CD8-positive, alpha-beta memory T cell (primary cell): ENCODE results near the gene RLBP1. TPM values are rescaled to one million over a fixed set of nuclear protein-coding genes. Genes with fewer than 3 reads are reported as not detected.
A peak's percentile ranks its signal among the peaks of the same experiment; 100 is the strongest.

ENCODE experiments used
- CTCF ChIA-PET: fragments of 350-600 bp; sonication (Branson Sonifier 250); formaldehyde crosslinking; loops from one replicate; lab custom pipeline; 2021; ENCODE audit warnings: antibody characterized with exemption; lab: Charles Lee
- POLR2A ChIA-PET: fragments of 350-600 bp; sonication (Branson Sonifier 250); formaldehyde crosslinking; loops from one replicate; lab custom pipeline; 2021; ENCODE audit warnings: antibody characterized with exemption; lab: Charles Lee
- DNase-seq, 5 donors: peaks; one replicate each; pipeline versions ENCODE4 v3.0.0 to v3.0.0-alpha.2; 2020 to 2022; ENCODE audit warnings: mixed read lengths in 1 of 5
- H3K27ac ChIP-seq: one replicate; pipeline ENCODE4 v1.7.0; 2013; ENCODE audit warnings: low read depth, mild to moderate bottlenecking, low read length, moderate library complexity
- H3K27me3 ChIP-seq: 2 replicates; pipeline ENCODE4 v1.7.0; 2013; ENCODE audit warnings: low read length, mild to moderate bottlenecking; ENCODE audit not compliant: insufficient read depth, poor library complexity, severe bottlenecking
- H3K36me3 ChIP-seq: 2 replicates; pipeline ENCODE4 v1.7.0; 2013; ENCODE audit warnings: mild to moderate bottlenecking, low read length, moderate library complexity; ENCODE audit not compliant: insufficient read depth
- H3K4me1 ChIP-seq: 2 replicates; pipeline ENCODE4 v1.7.0; 2013; ENCODE audit warnings: mild to moderate bottlenecking, low read length, moderate library complexity; ENCODE audit not compliant: insufficient read depth
- H3K4me3 ChIP-seq: 2 replicates; pipeline ENCODE4 v1.7.0; 2013; ENCODE audit warnings: mild to moderate bottlenecking, low read length
- H3K9me3 ChIP-seq: 2 replicates; pipeline ENCODE4 v1.7.0; 2013; ENCODE audit warnings: mild to moderate bottlenecking, low read length
- H3K27ac Mint-ChIP-seq, 8 donors: one replicate each; pipeline ENCODE4 v1.8.0; 2020 to 2021; ENCODE audit warnings: mixed read lengths in 8 of 8, mild to moderate bottlenecking in 6 of 8, inconsistent platforms in 3 of 8, moderate library complexity in 3 of 8
- H3K27me3 Mint-ChIP-seq, 2 donors: one replicate each; pipeline ENCODE4 v1.8.0; 2020 to 2021; ENCODE audit warnings: mixed read lengths in 2 of 2, mild to moderate bottlenecking in 1 of 2, moderate library complexity in 1 of 2
- H3K36me3 Mint-ChIP-seq, 3 donors: one replicate each; pipeline ENCODE4 v1.8.0; 2020 to 2021; ENCODE audit warnings: mixed read lengths in 3 of 3, inconsistent platforms in 1 of 3, mild to moderate bottlenecking in 1 of 3
- H3K4me1 Mint-ChIP-seq, 3 donors: one replicate each; pipeline ENCODE4 v1.8.0; 2020 to 2021; ENCODE audit warnings: mixed read lengths in 3 of 3, inconsistent platforms in 1 of 3, mild to moderate bottlenecking in 1 of 3
- H3K4me3 Mint-ChIP-seq, 7 donors: one replicate each; pipeline ENCODE4 v1.8.0; 2020 to 2021; ENCODE audit warnings: mixed read lengths in 7 of 7, mild to moderate bottlenecking in 6 of 7, moderate library complexity in 4 of 7, inconsistent platforms in 2 of 7
- H3K9me3 Mint-ChIP-seq, 5 donors: one replicate each; pipeline ENCODE4 v1.8.0; 2020 to 2022; ENCODE audit warnings: mixed read lengths in 5 of 5, mild to moderate bottlenecking in 3 of 5, moderate library complexity in 2 of 5, inconsistent platforms in 1 of 5
- polyA plus RNA-seq: library from polyadenylated mRNA; unstranded; fragments of 300-500 nt; fragmentation: Illumina TruSeq; gene quantifications from one replicate; pipeline ENCODE4 v1.2.3, GENCODE V29; 2021
- total RNA-seq, 2 experiments: library from RNA; stranded (reverse); gene quantifications; one replicate each; pipeline ENCODE4 v1.2.3, GENCODE V29; 2021

Gene RLBP1
- total and polyA plus RNA-seq, 3 experiments from 2014 or later, result not detected

DNA sequence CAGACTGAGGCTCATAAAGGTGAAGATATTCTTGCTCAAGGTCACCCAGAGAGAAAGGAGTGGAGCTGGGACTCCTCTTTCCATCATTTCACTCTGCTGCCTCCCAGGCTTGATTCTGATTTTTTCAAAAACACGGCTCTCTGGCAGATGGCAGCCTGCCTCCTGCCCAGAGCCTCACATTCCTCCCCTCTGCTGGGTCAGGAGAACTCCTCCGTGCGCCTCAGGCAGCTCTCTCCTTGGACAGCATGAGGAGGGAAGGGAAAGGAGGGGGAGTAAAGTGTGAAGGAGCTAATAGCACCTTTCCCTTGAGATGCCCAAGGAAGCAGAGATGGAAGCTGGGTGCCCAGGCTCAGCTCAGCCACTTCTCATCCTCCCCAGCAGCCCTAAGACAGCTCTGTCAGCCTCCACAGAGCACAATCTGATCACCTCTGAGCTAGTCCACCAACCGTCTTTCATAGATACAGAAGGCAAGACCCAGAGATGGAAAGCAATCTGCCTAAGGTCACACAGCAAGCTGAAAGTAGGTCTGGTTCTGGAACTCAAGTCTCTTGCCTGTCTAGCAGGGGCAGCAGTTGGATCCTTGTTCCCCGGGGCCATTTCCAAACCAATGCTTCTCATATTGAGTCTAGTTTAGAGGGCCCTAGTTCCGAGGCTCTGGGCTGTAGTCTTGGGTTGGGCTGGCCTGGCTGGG is 3.5 kb downstream of the RLBP1 start:
- Mint-ChIP-seq H3K9me3 (no peaks in the 10 kb centered on the region), H3K4me1 (no peaks in the 10 kb centered on the region), H3K36me3 (no peaks in the 10 kb centered on the region), H3K27ac (no peak overlapping the region), H3K4me3 (no peak overlapping the region), H3K27me3 (peaks cover 10 to 11% of the 10 kb centered on the region in 2 donors)
- CTCF ChIA-PET, result interaction anchor here (1.6 kb wide), 1 partner anchor 11 kb away, joined by 4 read pairs; no protein-coding TSS in a partner anchor
- DNase-seq, result no peak
- H3K27me3 ChIP-seq, result no peaks in the 10 kb centered on the region
- H3K27ac ChIP-seq, result no peak overlapping the region
- H3K36me3 ChIP-seq, result no peaks in the 10 kb centered on the region
- H3K4me3 ChIP-seq, result no peak overlapping the region
- POLR2A ChIA-PET, result no interaction called here
- H3K4me1 ChIP-seq, result no peaks in the 10 kb centered on the region
- no peaks in the 10 kb centered on the region for H3K9me3 ChIP-seq

GRCh38 chr15:89217031-89217430 is 4.3 kb downstream of the RLBP1 start:
- POLR2A ChIA-PET, result no interaction called here
- peaks cover 5 to 10% of the 10 kb centered on the region in 2 donors for H3K27me3 Mint-ChIP-seq
- H3K27ac Mint-ChIP-seq, result no peak overlapping the region
- no peak overlapping the region for H3K4me3 Mint-ChIP-seq
- H3K36me3 Mint-ChIP-seq, result no peaks in the 10 kb centered on the region
- CTCF ChIA-PET, result interaction anchor here (1.6 kb wide), 1 partner anchor 10 kb away, joined by 4 read pairs; no protein-coding TSS in a partner anchor
- no peaks in the 10 kb centered on the region for H3K27me3 ChIP-seq
- H3K27ac ChIP-seq, result no peak overlapping the region
- no peaks in the 10 kb centered on the region for H3K4me1 ChIP-seq
- no peak overlapping the region for H3K4me3 ChIP-seq
- H3K36me3 ChIP-seq, result no peaks in the 10 kb centered on the region
- H3K4me1 Mint-ChIP-seq, result no peaks in the 10 kb centered on the region
- no peak for DNase-seq
- no peaks in the 10 kb centered on the region for H3K9me3 ChIP-seq
- H3K9me3 Mint-ChIP-seq, result no peaks in the 10 kb centered on the region

GRCh38 chr15:89215627-89216026 is 5.8 kb downstream of the RLBP1 start:
- no peak overlapping the region for H3K27ac Mint-ChIP-seq
- H3K4me1 Mint-ChIP-seq, result no peaks in the 10 kb centered on the region
- peaks cover 5 to 7% of the 10 kb centered on the region in 2 donors for H3K27me3 Mint-ChIP-seq
- no peak overlapping the region for H3K4me3 Mint-ChIP-seq
- H3K27ac ChIP-seq, result no peak overlapping the region
- no peaks in the 10 kb centered on the region for H3K36me3 ChIP-seq
- H3K36me3 Mint-ChIP-seq, result no peaks in the 10 kb centered on the region
- no peaks in the 10 kb centered on the region for H3K27me3 ChIP-seq
- no peaks in the 10 kb centered on the region for H3K4me1 ChIP-seq
- ChIA-PET CTCF (interaction anchor here (1.3 to 1.5 kb wide), 2 partner anchors 9 to 10 kb away, joined by 3 to 11 read pairs; no protein-coding TSS in a partner anchor), POLR2A (no interaction called here)
- H3K9me3 ChIP-seq, result no peaks in the 10 kb centered on the region
- H3K9me3 Mint-ChIP-seq, result no peaks in the 10 kb centered on the region
- H3K4me3 ChIP-seq, result no peak overlapping the region
- DNase-seq, result no peak

GRCh38 chr15:89211678-89212170 is 9.7 kb downstream of the RLBP1 start:
- CTCF ChIA-PET, result no interaction called here

DNA sequence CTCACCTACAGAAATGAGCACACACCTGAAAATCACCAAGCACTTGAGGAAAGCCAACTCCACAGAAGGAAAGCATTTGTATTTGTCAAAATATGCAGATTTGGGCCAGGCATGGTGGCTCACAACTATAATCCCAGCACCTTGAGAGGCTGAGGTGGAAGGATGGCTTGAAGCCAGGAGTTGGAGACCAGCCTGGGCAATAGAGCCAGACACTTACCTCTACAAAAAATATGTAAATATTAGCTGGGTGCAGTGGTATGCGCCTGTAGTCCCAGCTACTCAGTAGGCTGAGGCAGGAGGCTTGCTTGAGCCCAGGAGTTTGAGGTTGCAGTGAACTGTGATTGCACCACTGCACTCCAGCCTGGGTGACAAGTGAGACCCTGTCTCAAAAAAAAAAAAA is 12.3 kb downstream of the RLBP1 start:
- ChIA-PET CTCF (no interaction called here), POLR2A (no interaction called here)
- H3K4me1 ChIP-seq, result no peaks in the 10 kb centered on the region
- no peak overlapping the region for H3K27ac ChIP-seq
- H3K36me3 ChIP-seq, result no peaks in the 10 kb centered on the region
- DNase-seq, result no peak
- Mint-ChIP-seq H3K27me3 (peaks cover 0 to 4% of the 10 kb centered on the region in 2 donors), H3K9me3 (no peaks in the 10 kb centered on the region), H3K27ac (no peak overlapping the region), H3K36me3 (no peaks in the 10 kb centered on the region), H3K4me1 (peaks cover 20 to 27% (median 26%) of the 10 kb centered on the region in 3 donors), H3K4me3 (no peak overlapping the region)
- H3K4me3 ChIP-seq, result no peak overlapping the region
- H3K9me3 ChIP-seq, result no peaks in the 10 kb centered on the region
- H3K27me3 ChIP-seq, result no peaks in the 10 kb centered on the region

More at GRCh38 chr15:89211678-89212170, 9.7 kb downstream of the RLBP1 start:
- H3K27ac ChIP-seq, result no peak overlapping the region
- H3K27me3 ChIP-seq, result no peaks in the 10 kb centered on the region
- no peaks in the 10 kb centered on the region for H3K36me3 ChIP-seq
- no peaks in the 10 kb centered on the region for H3K4me1 ChIP-seq
- peaks cover 7 to 9% (median 9%) of the 10 kb centered on the region in 3 donors for H3K4me1 Mint-ChIP-seq
- POLR2A ChIA-PET, result no interaction called here
- no peaks in the 10 kb centered on the region for H3K9me3 Mint-ChIP-seq
- H3K27ac Mint-ChIP-seq, result no peak overlapping the region
- no peak for DNase-seq
- no peak overlapping the region for H3K4me3 ChIP-seq
- H3K4me3 Mint-ChIP-seq, result no peak overlapping the region
- H3K27me3 Mint-ChIP-seq, result peaks cover 0 to 9% of the 10 kb centered on the region in 2 donors
- no peaks in the 10 kb centered on the region for H3K36me3 Mint-ChIP-seq
- H3K9me3 ChIP-seq, result no peaks in the 10 kb centered on the region

DNA sequence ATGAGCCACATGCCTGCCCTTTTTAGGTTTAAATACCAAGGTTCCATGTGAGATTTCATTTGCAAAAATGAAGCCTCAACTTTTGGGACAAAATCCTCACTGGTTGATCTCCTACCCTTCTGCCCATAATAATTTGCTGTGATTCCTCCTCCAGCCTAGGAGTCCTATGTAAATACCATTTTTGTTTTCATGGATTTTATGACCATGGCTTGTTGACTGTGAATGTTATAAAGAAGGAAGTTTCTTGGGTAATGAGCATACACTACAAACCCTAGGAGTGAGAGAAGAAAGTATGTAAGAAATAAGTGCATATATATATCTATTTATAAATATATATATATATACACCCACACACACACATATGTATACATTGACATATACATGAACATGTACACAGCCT is 13.1 kb downstream of the RLBP1 start:
- Mint-ChIP-seq H3K4me3 (no peak overlapping the region), H3K9me3 (no peaks in the 10 kb centered on the region), H3K36me3 (no peaks in the 10 kb centered on the region), H3K27me3 (peaks cover 0 to 4% of the 10 kb centered on the region in 2 donors), H3K4me1 (peaks cover 28 to 35% (median 34%) of the 10 kb centered on the region in 3 donors), H3K27ac (no peak overlapping the region)
- Histone ChIP-seq H3K36me3 (no peaks in the 10 kb centered on the region), H3K27me3 (no peaks in the 10 kb centered on the region), H3K9me3 (no peaks in the 10 kb centered on the region), H3K4me3 (no peak overlapping the region), H3K4me1 (no peaks in the 10 kb centered on the region), H3K27ac (no peak overlapping the region)
- ChIA-PET CTCF (interaction anchor here (2.2 to 4.0 kb wide), 4 partner anchors 13 to 150 kb away, joined by 9 to 31 read pairs (median 17); partner anchors contain the start of gene POLG), POLR2A (no interaction called here)
- no peak for DNase-seq

DNA sequence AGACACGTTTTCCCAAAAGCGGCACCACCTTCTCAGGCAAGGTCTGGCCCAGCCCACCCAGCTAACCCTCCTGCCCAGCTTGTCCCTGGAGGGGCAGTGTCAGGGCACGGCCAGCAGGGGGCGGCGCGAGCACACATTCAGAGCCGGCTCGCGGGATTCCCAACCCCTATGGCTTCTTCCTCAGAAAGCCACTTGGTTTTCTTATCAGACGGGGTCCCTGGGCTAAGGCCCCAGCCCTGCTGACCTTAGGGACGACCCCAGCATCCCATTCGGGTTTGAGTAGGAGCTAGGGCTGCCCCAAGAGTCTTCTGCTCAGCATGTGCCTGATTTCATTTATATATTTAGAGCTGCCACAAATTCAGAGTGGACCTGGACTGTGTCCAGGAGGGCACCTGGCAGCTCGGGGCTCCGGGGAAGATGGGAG is 14.5 kb downstream of the RLBP1 start:
- Histone ChIP-seq H3K4me3 (no peak overlapping the region), H3K27ac (no peak overlapping the region), H3K36me3 (no peaks in the 10 kb centered on the region), H3K9me3 (no peaks in the 10 kb centered on the region), H3K27me3 (no peaks in the 10 kb centered on the region), H3K4me1 (no peaks in the 10 kb centered on the region)
- Mint-ChIP-seq H3K4me1 (peaks cover 30 to 36% (median 35%) of the 10 kb centered on the region in 3 donors), H3K9me3 (no peaks in the 10 kb centered on the region), H3K4me3 (peak overlapping the region in 3 of 7 donors; percentile 1 to 28 (median 10)), H3K27me3 (peaks cover 0 to 4% of the 10 kb centered on the region in 2 donors), H3K36me3 (no peaks in the 10 kb centered on the region), H3K27ac (peak overlapping the region in 2 of 8 donors; percentile 47 to 52)
- POLR2A ChIA-PET, result interaction anchor here (0.9 kb wide), 1 partner anchor 37 kb away, joined by 3 read pairs; the partner anchor contains the start of gene FANCI
- DNase-seq, result peak; percentile 47 to 76 (median 57)
- CTCF ChIA-PET, result interaction anchor here (0.7 to 4.0 kb wide), 43 partner anchors 8 to 303 kb away, joined by 3 to 31 read pairs (median 4); partner anchors contain the start of genes FANCI and POLG

DNA sequence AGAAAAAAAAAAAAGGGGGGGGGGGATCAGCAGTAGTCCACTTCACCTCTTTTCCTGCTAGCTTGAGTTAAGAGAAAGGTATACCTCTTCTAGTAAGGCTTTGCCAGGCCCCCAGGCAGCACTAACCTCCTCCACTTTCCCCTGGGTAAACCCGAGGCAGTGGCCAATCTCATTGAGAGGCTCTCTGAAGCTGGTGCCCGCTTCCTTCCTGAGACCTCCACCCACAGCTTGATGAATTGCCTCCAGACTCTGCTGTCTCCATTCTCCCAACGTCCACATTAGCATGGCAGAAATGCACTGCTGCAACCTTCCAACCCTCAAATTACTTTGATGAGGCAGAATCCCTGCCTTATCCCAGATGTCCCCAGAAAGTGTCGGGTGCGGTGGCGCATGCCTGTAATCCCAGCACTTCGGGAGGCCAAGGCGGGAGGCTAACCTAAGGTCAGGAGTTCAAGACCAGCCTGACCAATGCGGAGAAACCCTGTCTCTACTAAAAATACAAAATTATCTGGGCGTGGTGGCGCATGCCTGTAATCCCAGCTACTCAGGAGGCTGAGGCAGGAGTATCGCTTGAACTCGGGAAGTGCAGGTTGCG is 15.3 kb downstream of the RLBP1 start:
- no peaks in the 10 kb centered on the region for H3K9me3 ChIP-seq
- peaks cover 30 to 36% (median 35%) of the 10 kb centered on the region in 3 donors for H3K4me1 Mint-ChIP-seq
- ChIA-PET CTCF (interaction anchor here (0.7 to 4.0 kb wide), 39 partner anchors 7 to 303 kb away, joined by 3 to 31 read pairs (median 4); partner anchors contain the start of genes FANCI and POLG), POLR2A (no interaction called here)
- H3K27ac Mint-ChIP-seq, result no peak overlapping the region
- H3K27me3 Mint-ChIP-seq, result peaks cover 0 to 4% of the 10 kb centered on the region in 2 donors
- H3K4me3 ChIP-seq, result no peak overlapping the region
- DNase-seq, result no peak
- H3K4me3 Mint-ChIP-seq, result no peak overlapping the region
- H3K27ac ChIP-seq, result no peak overlapping the region
- H3K9me3 Mint-ChIP-seq, result no peaks in the 10 kb centered on the region
- peaks cover 0 to 8% (median 5%) of the 10 kb centered on the region in 3 donors for H3K36me3 Mint-ChIP-seq
- no peaks in the 10 kb centered on the region for H3K36me3 ChIP-seq
- H3K27me3 ChIP-seq, result no peaks in the 10 kb centered on the region
- no peaks in the 10 kb centered on the region for H3K4me1 ChIP-seq
